IMR-90 (cell line): ENCODE measurements around the gene TULP4. TPM values are rescaled to one million over a fixed set of nuclear protein-coding genes. Genes with fewer than 3 reads are reported as not detected.

ENCODE experiments used
- ATAC-seq: fragments of 200-7000 bp; cut with Tn5 transposase; 2 replicates; pipeline ENCODE4 v1.9.1; 2020; ENCODE audit warnings: low read depth, mild to moderate bottlenecking, moderate library complexity
- BruUV-seq: library from RNA; stranded (reverse); fragments of 400-500 nt; replicated peaks from 2 replicates; lab custom pipeline; 2021; lab: Mats Ljungman, UMichigan
- CTCF ChIA-PET: fragments of 300-600 bp; formaldehyde crosslinking; extraction: SDS; loops from one replicate; lab custom pipeline; 2021; ENCODE audit warnings: antibody characterized with exemption; lab: Yijun Ruan, JAX
- POLR2A ChIA-PET: fragments of 300-600 bp; sonication (Branson Sonifier 250); formaldehyde crosslinking; loops from one replicate; lab custom pipeline; 2022; ENCODE audit warnings: antibody characterized with exemption; ENCODE audit not compliant: unreplicated experiment; lab: Charles Lee
- DNase-seq: peaks from one replicate; pipeline ENCODE4 v3.0.0; 2013
- H2AFZ ChIP-seq: replicated peaks from 2 replicates; pipeline ENCODE3; 2013; ENCODE audit warnings: low read length, mild to moderate bottlenecking; ENCODE audit not compliant: poor library complexity
- H2AK5ac ChIP-seq: 2 replicates; pipeline ENCODE4 v1.6.1; 2013; ENCODE audit warnings: low read depth, low read length, inconsistent platforms
- H2AK9ac ChIP-seq: replicated peaks from 2 replicates; pipeline ENCODE3; 2013; ENCODE audit warnings: mild to moderate bottlenecking, low read depth, low read length, moderate library complexity; ENCODE audit not compliant: poor library complexity
- H2BK120ac ChIP-seq: 2 replicates; pipeline ENCODE4 v1.6.1; 2013; ENCODE audit warnings: low read depth, low read length, inconsistent platforms
- H2BK15ac ChIP-seq: 3 replicates; pipeline ENCODE4 v1.6.1; 2013; ENCODE audit warnings: low read depth, low read length, inconsistent platforms
- H2BK20ac ChIP-seq: 2 replicates; pipeline ENCODE4 v1.6.1; 2013; ENCODE audit warnings: low read depth, mild to moderate bottlenecking, inconsistent platforms, low read length, moderate library complexity
- H2BK5ac ChIP-seq: 2 replicates; pipeline ENCODE4 v1.6.1; 2013; ENCODE audit warnings: mild to moderate bottlenecking, low read depth, low read length, inconsistent platforms; ENCODE audit not compliant: poor library complexity, severe bottlenecking
- H3K14ac ChIP-seq: replicated peaks from 2 replicates; pipeline ENCODE4 v1.6.1; 2013; ENCODE audit warnings: low read depth, low read length, inconsistent platforms
- H3K18ac ChIP-seq: 2 replicates; pipeline ENCODE4 v1.6.1; 2013; ENCODE audit warnings: low read depth, low read length, control low read depth
- H3K23ac ChIP-seq: 2 replicates; pipeline ENCODE4 v1.6.1; 2013; ENCODE audit warnings: low read depth, low read length, inconsistent platforms
- H3K27ac ChIP-seq: 2 replicates; pipeline ENCODE4 v1.5.1; 2013; ENCODE audit warnings: mild to moderate bottlenecking, control low read depth, low read length; ENCODE audit not compliant: insufficient read depth
- H3K27me3 ChIP-seq: 2 replicates; pipeline ENCODE4 v1.6.1; 2013; ENCODE audit warnings: low read length; ENCODE audit not compliant: control insufficient read depth, insufficient read depth
- H3K36me3 ChIP-seq: 2 replicates; pipeline ENCODE4 v1.6.1; 2013; ENCODE audit warnings: low read length, mixed read lengths; ENCODE audit not compliant: control insufficient read depth, insufficient read depth
- H3K4ac ChIP-seq: 2 replicates; pipeline ENCODE4 v1.6.1; 2013; ENCODE audit warnings: low read depth, low read length, inconsistent platforms
- H3K4me1 ChIP-seq: 2 replicates; pipeline ENCODE4 v1.6.1; 2013; ENCODE audit warnings: low read length, mixed read lengths; ENCODE audit not compliant: control insufficient read depth, insufficient read depth
- H3K4me2 ChIP-seq: 2 replicates; pipeline ENCODE4 v1.6.1; 2013; ENCODE audit warnings: low read depth, mild to moderate bottlenecking, control low read depth, low read length, moderate library complexity
- H3K4me3 ChIP-seq: 2 replicates; pipeline ENCODE4 v1.5.1; 2013; ENCODE audit warnings: low read depth, mild to moderate bottlenecking, control low read depth, low read length, moderate library complexity; ENCODE audit not compliant: insufficient read depth
- H3K56ac ChIP-seq: 2 replicates; pipeline ENCODE4 v1.6.1; 2013; ENCODE audit warnings: low read length, inconsistent platforms; ENCODE audit not compliant: insufficient read depth; ENCODE audit errors: extremely low read depth
- H3K79me1 ChIP-seq, 2 experiments: 2 replicates each; pipeline ENCODE4 v1.6.1; 2013; ENCODE audit warnings: low read length in 2 of 2, inconsistent platforms in 1 of 2, low read depth in 1 of 2
- H3K9ac ChIP-seq: 2 replicates; pipeline ENCODE4 v1.6.1; 2013; ENCODE audit warnings: low read depth, low read length, control low read depth
- H3K9me1 ChIP-seq: 2 replicates; pipeline ENCODE4 v1.6.1; 2013; ENCODE audit warnings: low read length, inconsistent platforms; ENCODE audit not compliant: insufficient read depth
- H3K9me3 ChIP-seq: 2 replicates; pipeline ENCODE4 v1.6.1; 2013; ENCODE audit warnings: low read length; ENCODE audit not compliant: control insufficient read depth, insufficient read depth
- H4K20me1 ChIP-seq: 2 replicates; pipeline ENCODE4 v1.6.1; 2013; ENCODE audit warnings: low read length, inconsistent platforms; ENCODE audit not compliant: insufficient read depth
- H4K5ac ChIP-seq: 2 replicates; pipeline ENCODE4 v1.6.1; 2013; ENCODE audit warnings: mild to moderate bottlenecking, low read depth, low read length, control low read depth
- H4K8ac ChIP-seq, 2 experiments: 2 replicates each; pipeline ENCODE4 v1.6.1; 2013; ENCODE audit warnings: low read depth in 2 of 2, low read length in 2 of 2, control low read depth in 1 of 2, inconsistent platforms in 1 of 2
- H4K91ac ChIP-seq: 2 replicates; pipeline ENCODE4 v1.6.1; 2013; ENCODE audit warnings: low read depth, low read length, inconsistent platforms; ENCODE audit not compliant: insufficient read depth
- BHLHE40 ChIP-seq: fragments of 150-350 bp; IDR thresholded peaks from 2 replicates; pipeline ENCODE4 v1.6.1; 2016; ENCODE audit warnings: mild to moderate bottlenecking, low read depth, low read length
- CEBPB ChIP-seq: IDR thresholded peaks from 2 replicates; pipeline ENCODE4 v1.6.1; 2012; ENCODE audit warnings: low read depth, low read length, improper control_type of control experiment
- CHD1 ChIP-seq: IDR thresholded peaks from 2 replicates; pipeline ENCODE4 v1.6.1; 2012; ENCODE audit warnings: low read depth, low read length, improper control_type of control experiment
- CTCF ChIP-seq: conservative IDR thresholded peaks from 2 replicates; pipeline ENCODE4 v1.5.1; 2012; ENCODE audit warnings: mild to moderate bottlenecking, low read depth, low read length, improper control_type of control experiment
- MAZ ChIP-seq: IDR thresholded peaks from 2 replicates; pipeline ENCODE4 v1.6.1; 2012; ENCODE audit warnings: low read depth, mild to moderate bottlenecking, low read length, improper control_type of control experiment, moderate library complexity, borderline replicate concordance
- MXI1 ChIP-seq: IDR thresholded peaks from 2 replicates; pipeline ENCODE4 v1.6.1; 2012; ENCODE audit warnings: low read depth, mild to moderate bottlenecking, low read length, moderate library complexity, borderline replicate concordance
- NFE2L2 ChIP-seq: fragments of 150-350 bp; IDR thresholded peaks from 2 replicates; pipeline ENCODE4 v1.6.1; 2016; ENCODE audit warnings: low read depth, mild to moderate bottlenecking, low read length
- POLR2A ChIP-seq: IDR thresholded peaks from 2 replicates; pipeline ENCODE4 v1.6.1; 2012; ENCODE audit warnings: mild to moderate bottlenecking, low read depth, low read length
- RAD21 ChIP-seq: IDR thresholded peaks from 2 replicates; pipeline ENCODE4 v1.6.1; 2012; ENCODE audit warnings: low read length, improper control_type of control experiment
- RCOR1 ChIP-seq: IDR thresholded peaks from 2 replicates; pipeline ENCODE4 v1.6.1; 2012; ENCODE audit warnings: mild to moderate bottlenecking, low read length, improper control_type of control experiment; ENCODE audit not compliant: insufficient replicate concordance
- RFX5 ChIP-seq: IDR thresholded peaks from 2 replicates; pipeline ENCODE4 v1.8.0; 2012; ENCODE audit warnings: low read depth, mild to moderate bottlenecking, low read length, moderate library complexity
- SMC3 ChIP-seq: fragments of 150-350 bp; IDR thresholded peaks from 2 replicates; pipeline ENCODE4 v1.6.1; 2016; ENCODE audit warnings: low read depth, mild to moderate bottlenecking, antibody characterized with exemption, low read length, moderate library complexity
- WGBS, 2 experiments: methylation state at CpG; one replicate each; pipeline versions ENCODE4 v1.1.5 to v1.1.7; 2013; ENCODE audit warnings: missing lambda C conversion rate in 2 of 2; ENCODE audit not compliant: insufficient read length in 1 of 2; ENCODE audit errors: extremely low coverage in 2 of 2; 5-methylcytosine and 5-hydroxymethylcytosine counted together
- dilution Hi-C: fragments of 300-500 bp; cut with HindIII; formaldehyde crosslinking; loops from one replicate; pipeline ENCODE4 v1.14.3; 2018; ENCODE audit warnings: low sequenced_read_pairs; ENCODE audit not compliant: unreplicated experiment
- in situ Hi-C: fragments of 300-500 bp; cut with MboI; formaldehyde crosslinking; loops from 3 replicates; pipeline ENCODE4 v1.14.3; 2019; ENCODE audit warnings: low sequenced_read_pairs, inconsistent platforms, mixed read lengths
- intact Hi-C: fragments of 100-400 bp; cut with micrococcal nuclease; formaldehyde crosslinking; loops from 2 replicates; pipeline ENCODE4 v1.10.0; 2022
- polyA plus RNA-seq, 3 experiments: library from polyadenylated mRNA; depleted of rRNA; stranded (reverse); fragments of >200 nt; gene quantifications; 2 replicates each; pipeline ENCODE4 v1.2.3, GENCODE V29; 2012; ENCODE audit warnings: low replicate concordance in 1 of 3
- total RNA-seq: library from RNA; depleted of rRNA; stranded (reverse); fragments of >200 nt; gene quantifications from 2 replicates; pipeline ENCODE4 v1.2.3, GENCODE V29; 2012
- TF ChIP-seq, protein P1 (sequence below): fragments of 150-350 bp; IDR thresholded peaks from 2 replicates; pipeline ENCODE4 v1.6.1; 2016; ENCODE audit warnings: low read depth, mild to moderate bottlenecking, low read length, moderate library complexity, borderline replicate concordance

The TULP4 gene
- total and polyA plus RNA-seq, 2 of the 4 experiments (the other 2 are of a cell fraction), result 8.1 to 30.6 TPM

- no TSS peak for BruUV-seq
- no peak overlapping the region for H2BK120ac ChIP-seq
- H3K36me3 ChIP-seq, result peaks cover 20% of the 10 kb centered on the region
- peaks cover 0 to 8% of the 10 kb centered on the region in 2 experiments; a peak in 2 of 4 replicates for H3K79me1 ChIP-seq
- no peak overlapping the region for H3K4me3 ChIP-seq
- in situ Hi-C loops (no loop called here), dilution Hi-C loops (no loop called here), intact Hi-C loops (no loop called here)
- no peak overlapping the region for H3K18ac ChIP-seq
- no peak overlapping the region for H4K5ac ChIP-seq
- H2AFZ ChIP-seq, result no peak overlapping the region
- no peak overlapping the region for H3K23ac ChIP-seq
- no peak overlapping the region for H4K8ac ChIP-seq
- no peak overlapping the region for H3K9ac ChIP-seq
- H3K4me1 ChIP-seq, result peaks cover 8% of the 10 kb centered on the region
- no peak overlapping the region for H2BK15ac ChIP-seq
- H3K14ac ChIP-seq, result no peak overlapping the region
- no peak overlapping the region for H4K91ac ChIP-seq
- H2BK5ac ChIP-seq, result no peak overlapping the region
- POLR2A ChIA-PET, result no interaction called here
- H3K56ac ChIP-seq, result no peak overlapping the region
- TF ChIP-seq CTCF (no peak), RCOR1 (no peak), MXI1 (no peak), MAZ (no peak), SMC3 (no peak), RAD21 (no peak), CEBPB (no peak), RFX5 (no peak), POLR2A (no peak), NFE2L2 (no peak), BHLHE40 (no peak), CHD1 (no peak)
- TF ChIP-seq, protein P1, sequence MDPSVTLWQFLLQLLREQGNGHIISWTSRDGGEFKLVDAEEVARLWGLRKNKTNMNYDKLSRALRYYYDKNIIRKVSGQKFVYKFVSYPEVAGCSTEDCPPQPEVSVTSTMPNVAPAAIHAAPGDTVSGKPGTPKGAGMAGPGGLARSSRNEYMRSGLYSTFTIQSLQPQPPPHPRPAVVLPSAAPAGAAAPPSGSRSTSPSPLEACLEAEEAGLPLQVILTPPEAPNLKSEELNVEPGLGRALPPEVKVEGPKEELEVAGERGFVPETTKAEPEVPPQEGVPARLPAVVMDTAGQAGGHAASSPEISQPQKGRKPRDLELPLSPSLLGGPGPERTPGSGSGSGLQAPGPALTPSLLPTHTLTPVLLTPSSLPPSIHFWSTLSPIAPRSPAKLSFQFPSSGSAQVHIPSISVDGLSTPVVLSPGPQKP, result no peak
- no peak overlapping the region for H3K4ac ChIP-seq
- H4K20me1 ChIP-seq, result no peaks in the 10 kb centered on the region
- no peak overlapping the region for H3K4me2 ChIP-seq
- WGBS, 2 experiments, result no CpG with 5 or more reads among the region's 3 CpGs
- CTCF ChIA-PET, result interaction anchor here (0.9 to 1.4 kb wide), 4 partner anchors 9 to 69 kb away, joined by 3 to 4 read pairs (median 4); no protein-coding TSS in a partner anchor
- H2BK20ac ChIP-seq, result no peak overlapping the region
- peaks cover 11% of the 10 kb centered on the region for H3K9me1 ChIP-seq
- H3K9me3 ChIP-seq, result no peaks in the 10 kb centered on the region
- no peak for DNase-seq
- no peak for ATAC-seq
- H2AK5ac ChIP-seq, result no peak overlapping the region
- H3K27ac ChIP-seq, result no peak overlapping the region
- H3K27me3 ChIP-seq, result no peaks in the 10 kb centered on the region
- no peak overlapping the region for H2AK9ac ChIP-seq
Observed at GRCh38 chr6:158496700-158497099, 184.4 kb downstream of the TULP4 start.
